ENCODE data around the gene TP63.

Gene TP63

DNA sequence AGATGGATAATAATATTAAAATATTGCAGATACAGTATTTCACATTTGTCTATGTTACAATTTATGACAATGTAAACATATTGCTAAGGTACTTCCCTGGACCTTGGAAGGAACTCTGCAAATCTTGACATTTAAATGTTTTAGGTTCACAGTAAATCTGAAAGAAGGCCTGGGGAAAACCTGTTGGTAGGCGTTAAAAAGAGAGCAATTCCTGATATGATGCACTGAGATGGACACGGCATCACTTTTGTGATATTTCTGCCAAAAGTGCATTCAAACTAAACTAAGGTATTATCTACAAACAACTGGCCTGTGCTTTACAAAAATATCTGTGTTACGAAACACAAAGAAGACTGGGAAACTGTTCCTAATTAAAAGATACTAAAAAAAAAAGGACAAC lies 6.1 kb upstream of the TP63 start:
- TF ChIP-seq, protein P1, sequence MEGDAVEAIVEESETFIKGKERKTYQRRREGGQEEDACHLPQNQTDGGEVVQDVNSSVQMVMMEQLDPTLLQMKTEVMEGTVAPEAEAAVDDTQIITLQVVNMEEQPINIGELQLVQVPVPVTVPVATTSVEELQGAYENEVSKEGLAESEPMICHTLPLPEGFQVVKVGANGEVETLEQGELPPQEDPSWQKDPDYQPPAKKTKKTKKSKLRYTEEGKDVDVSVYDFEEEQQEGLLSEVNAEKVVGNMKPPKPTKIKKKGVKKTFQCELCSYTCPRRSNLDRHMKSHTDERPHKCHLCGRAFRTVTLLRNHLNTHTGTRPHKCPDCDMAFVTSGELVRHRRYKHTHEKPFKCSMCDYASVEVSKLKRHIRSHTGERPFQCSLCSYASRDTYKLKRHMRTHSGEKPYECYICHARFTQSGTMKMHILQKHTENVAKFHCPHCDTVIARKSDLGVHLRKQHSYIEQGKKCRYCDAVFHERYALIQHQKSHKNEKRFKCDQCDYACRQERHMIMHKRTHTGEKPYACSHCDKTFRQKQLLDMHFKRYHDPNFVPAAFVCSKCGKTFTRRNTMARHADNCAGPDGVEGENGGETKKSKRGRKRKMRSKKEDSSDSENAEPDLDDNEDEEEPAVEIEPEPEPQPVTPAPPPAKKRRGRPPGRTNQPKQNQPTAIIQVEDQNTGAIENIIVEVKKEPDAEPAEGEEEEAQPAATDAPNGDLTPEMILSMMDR (conservative IDR thresholded peaks at IDR 0.05; ENCODE audit: low read depth, low read length), result no peak
- no peak for DNase-seq (ENCODE audit: low read depth)
- H3K4me3 ChIP-seq (ENCODE audit: low read length), result no peak overlapping the region

DNA sequence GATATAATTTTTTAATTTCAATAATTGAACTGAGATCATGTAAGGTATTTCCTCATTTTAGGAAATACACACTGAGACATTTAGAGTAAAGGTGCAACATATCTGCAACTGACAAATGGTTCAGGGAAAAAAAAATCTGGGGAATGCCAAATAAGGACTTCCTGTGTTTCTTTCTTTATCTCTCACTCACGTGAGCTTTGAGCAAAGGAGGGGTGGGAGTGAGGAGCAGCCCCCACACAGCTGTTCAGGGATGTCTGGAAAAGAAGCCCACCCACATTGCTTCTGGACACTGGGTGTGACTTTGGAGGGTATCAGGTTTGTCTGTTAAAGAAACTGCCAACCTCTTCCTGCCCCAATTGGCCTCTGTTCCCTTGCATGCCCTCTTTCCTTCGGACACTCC lies 5.6 kb upstream of the TP63 start:
- H3K4me3 ChIP-seq (ENCODE audit: low read length), result no peak overlapping the region
- TF ChIP-seq, protein P1 (conservative IDR thresholded peaks at IDR 0.05; ENCODE audit: low read depth, low read length), result no peak
- no peak for DNase-seq (ENCODE audit: low read depth)

DNA sequence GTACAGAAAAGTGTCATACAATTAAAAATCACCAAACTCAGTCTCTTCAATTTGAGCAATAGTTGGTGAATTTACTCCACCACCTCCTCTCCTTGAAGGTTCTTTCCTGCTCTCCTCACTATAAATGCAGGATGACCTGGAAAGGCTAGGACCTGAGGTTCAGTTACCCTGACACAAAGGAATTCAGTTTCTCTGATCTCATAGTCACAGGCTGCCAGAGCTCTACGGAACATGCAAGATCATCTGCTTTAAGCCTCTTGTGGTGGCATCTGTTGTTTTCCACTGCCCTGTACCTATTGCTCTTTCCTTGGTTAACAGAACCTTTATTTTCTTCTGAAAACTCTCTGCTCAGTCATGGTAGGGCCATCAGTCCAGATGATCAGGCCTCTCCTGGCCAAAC lies 4.9 kb upstream of the TP63 start:
- DNase-seq (ENCODE audit: low read depth), result no peak
- TF ChIP-seq, protein P1 (conservative IDR thresholded peaks at IDR 0.05; ENCODE audit: low read depth, low read length), result no peak
- no peak overlapping the region for H3K4me3 ChIP-seq (ENCODE audit: low read length)

DNA sequence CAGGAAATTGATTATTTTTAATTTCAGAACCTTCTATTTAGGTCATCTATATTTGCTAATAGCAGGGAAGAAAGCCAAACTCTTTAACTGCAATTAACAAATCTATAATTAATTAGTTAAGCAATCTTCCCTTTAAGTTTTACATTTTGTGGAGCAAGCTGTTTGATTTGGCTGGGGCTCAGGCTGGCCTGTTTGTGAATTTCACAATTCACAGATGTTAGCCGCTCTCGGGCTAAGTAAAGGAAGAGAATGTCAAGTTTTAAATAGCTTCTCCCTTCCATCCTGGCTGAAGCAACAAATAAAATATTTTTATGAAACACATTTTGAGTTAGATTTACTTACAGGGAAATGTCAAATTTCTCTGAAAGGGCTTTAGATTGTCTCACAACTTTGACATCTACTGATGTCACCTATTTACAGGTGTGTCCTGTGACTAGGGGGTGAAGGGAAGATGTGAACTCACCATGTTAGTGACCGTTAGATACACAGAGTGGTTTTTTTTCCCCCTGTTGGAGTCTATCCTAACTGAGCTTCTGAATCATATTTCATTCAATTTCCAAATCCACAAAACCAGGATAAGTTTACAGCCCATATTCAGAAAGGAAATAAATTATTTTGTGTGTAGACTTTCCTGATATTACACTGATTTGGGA lies 1.3 kb upstream of the TP63 start:
- DNase-seq (ENCODE audit: low read depth), result no peak
- no peak overlapping the region for H3K4me3 ChIP-seq (ENCODE audit: low read length)
- TF ChIP-seq, protein P1 (conservative IDR thresholded peaks at IDR 0.05; ENCODE audit: low read depth, low read length), result no peak

DNA sequence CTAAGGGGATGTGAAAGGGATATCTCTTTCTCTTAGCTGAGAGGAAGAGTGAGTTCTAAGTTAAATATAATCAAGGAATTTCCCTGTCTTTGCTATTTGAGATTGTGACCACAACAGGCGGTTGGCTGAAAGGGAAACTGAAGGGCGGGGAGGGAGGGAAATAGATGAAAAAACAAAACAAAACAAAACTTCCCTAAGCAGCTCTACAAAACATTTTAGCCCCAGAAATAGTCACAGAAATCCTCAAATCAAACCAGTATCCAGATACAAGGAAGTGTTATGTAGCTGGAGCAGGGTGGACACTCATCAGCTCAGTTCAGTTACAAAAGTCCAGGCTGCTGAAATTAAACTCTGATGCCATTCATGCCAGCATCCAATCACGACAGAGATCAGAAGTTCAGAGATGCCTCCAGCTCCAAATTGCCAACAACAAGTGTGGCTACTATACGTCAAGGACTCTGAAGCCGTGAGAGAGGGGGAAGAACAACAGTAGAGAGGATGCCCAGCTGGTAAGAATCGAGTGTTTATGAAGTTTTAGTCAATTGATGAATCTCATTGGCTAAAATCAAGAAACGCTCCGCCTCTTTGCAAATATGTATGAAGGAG lies 319 bp upstream of the TP63 start:
- no peak overlapping the region for H3K4me3 ChIP-seq (ENCODE audit: low read length)
- DNase-seq (ENCODE audit: low read depth), result no peak
- TF ChIP-seq, protein P1 (conservative IDR thresholded peaks at IDR 0.05; ENCODE audit: low read depth, low read length), result no peak

DNA sequence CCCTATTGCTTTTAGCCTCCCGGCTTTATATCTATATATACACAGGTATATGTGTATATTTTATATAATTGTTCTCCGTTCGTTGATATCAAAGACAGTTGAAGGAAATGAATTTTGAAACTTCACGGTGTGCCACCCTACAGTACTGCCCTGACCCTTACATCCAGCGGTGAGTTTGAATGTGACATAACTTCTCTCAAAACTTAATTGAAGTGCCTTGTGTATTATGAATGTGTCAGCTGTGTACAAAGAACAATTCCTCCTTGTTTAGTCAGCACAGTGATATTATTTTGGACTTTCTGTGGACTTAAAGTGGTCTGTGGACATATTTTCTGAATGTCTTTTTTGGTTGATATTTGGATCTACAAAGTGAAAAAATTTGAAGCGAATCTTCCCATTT lies 220 bp downstream of the TP63 start:
- no peak overlapping the region for H3K4me3 ChIP-seq (ENCODE audit: low read length)
- TF ChIP-seq, protein P1 (conservative IDR thresholded peaks at IDR 0.05; ENCODE audit: low read depth, low read length), result no peak
- DNase-seq (ENCODE audit: low read depth), result no peak

DNA sequence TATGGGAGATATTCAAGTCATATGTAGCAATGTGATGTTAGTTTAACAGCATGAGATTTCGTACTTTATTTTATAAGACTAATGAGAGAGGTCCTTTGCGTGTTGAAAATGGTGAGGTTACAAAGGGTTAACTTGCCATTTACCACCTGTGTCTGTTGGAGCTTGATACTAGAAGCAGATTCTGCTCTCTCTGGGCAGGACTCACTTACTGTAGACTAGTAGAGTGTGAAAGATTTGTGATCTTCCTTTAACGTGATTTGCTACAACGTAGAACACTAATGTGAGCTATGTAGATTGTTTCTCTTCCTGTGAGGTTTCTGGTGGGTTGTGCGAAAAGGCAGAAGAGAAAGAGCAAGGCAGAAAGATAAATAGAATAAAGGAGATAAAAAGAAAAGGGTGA lies 1.1 kb downstream of the TP63 start:
- TF ChIP-seq, protein P1 (conservative IDR thresholded peaks at IDR 0.05; ENCODE audit: low read depth, low read length), result no peak
- H3K4me3 ChIP-seq (ENCODE audit: low read length), result no peak overlapping the region
- DNase-seq (ENCODE audit: low read depth), result no peak

Data from retinal pigment epithelial cell (primary cell).